K562 (cell line): ENCODE data around the gene CHD6. TPM values are rescaled to one million over a fixed set of nuclear protein-coding genes. Genes with fewer than 3 reads are reported as not detected.

Source experiments
- DACH1 ChIP-seq: fragments of 450-650 bp; IDR thresholded peaks from 2 replicates; pipeline ENCODE4 v1.6.1; 2018; ENCODE audit not compliant: partially characterized antibody
- NCOR1 ChIP-seq: fragments of 450-650 bp; IDR thresholded peaks from 2 replicates; pipeline ENCODE4 v1.6.1; 2016; ENCODE audit warnings: mild to moderate bottlenecking, moderate library complexity
- NR2C1 ChIP-seq, 2 experiments: fragments of 450-650 bp; IDR thresholded peaks; 2 replicates each; pipeline ENCODE4 v1.6.1; 2017; ENCODE audit warnings: mild to moderate bottlenecking in 2 of 2, antibody characterized with exemption in 1 of 2, inconsistent platforms in 1 of 2, missing compliant biosample characterization in 1 of 2, missing genetic modification characterization in 1 of 2
- RCOR1 ChIP-seq, 2 experiments: IDR thresholded peaks; 2 replicates each; pipeline ENCODE4 v1.6.1; 2012; ENCODE audit warnings: low read depth in 2 of 2, low read length in 2 of 2, borderline replicate concordance in 1 of 2, improper control_type of control experiment in 1 of 2
- SAFB2 ChIP-seq: fragments of 200-400 bp; formaldehyde crosslinking; IDR thresholded peaks from 2 replicates; pipeline ENCODE4 v1.6.1; 2018; ENCODE audit warnings: borderline replicate concordance, low read length, low read depth, moderate library complexity; ENCODE audit not compliant: severe bottlenecking
- SMAD2 ChIP-seq: fragments of 150-350 bp; IDR thresholded peaks from 2 replicates; pipeline ENCODE4 v1.6.1; 2014; ENCODE audit warnings: low read depth, mild to moderate bottlenecking, low read length
- TBP ChIP-seq: optimal IDR thresholded peaks from 2 replicates; pipeline ENCODE3; 2011; ENCODE audit warnings: low read depth, low read length, improper control_type of control experiment
- ZNF12 ChIP-seq: sonication (generic); formaldehyde crosslinking; IDR thresholded peaks from 2 replicates; pipeline ENCODE4 v1.4.0; 2020; ENCODE audit warnings: mild to moderate bottlenecking, missing genetic modification reagents
- polyA plus RNA-seq, 8 experiments: library from polyadenylated mRNA; depleted of rRNA in 4 of 8; stranded (reverse) in 5 of 8; unstranded in 3 of 8; fragments of >200 nt; fragmentation: Nextera tagmentation in 2 of 8; fragmentation: Illumina TruSeq in 1 of 8; extraction: Ambion mirVana in 2 of 8; extraction: Trizol in 1 of 8; gene quantifications; 2 replicates each; pipeline versions ENCODE4 v1.2.1 to v1.2.3, GENCODE V29; 2011 to 2014; ENCODE audit warnings: inconsistent platforms in 1 of 8, missing spikeins in 1 of 8
- total RNA-seq, 7 experiments: library from RNA; depleted of rRNA in 6 of 7; stranded (reverse); fragments of >200 nt in 6 of 7; fragmentation: Illumina TruSeq in 2 of 7; extraction: Trizol in 2 of 7; gene quantifications; 2 replicates each; pipeline versions ENCODE4 v1.2.1 to v1.2.3, GENCODE V29; 2011 to 2021; ENCODE audit warnings: low replicate concordance in 1 of 7
- TF ChIP-seq, protein P1 (sequence below): fragments of 450-650 bp; IDR thresholded peaks from 2 replicates; pipeline ENCODE4 v1.6.1; 2018; ENCODE audit warnings: mild to moderate bottlenecking, low read depth; ENCODE audit not compliant: partially characterized antibody

Gene CHD6
- total and polyA plus RNA-seq, 9 of the 15 experiments (the other 6 are each of a cell fraction or from before 2014, with no cell fraction given), result 3.9 to 24.2 (median 12.8) TPM

GRCh38 chr20:41617902-41618806 lies at the start of gene CHD6 (continued):
- TF ChIP-seq NR2C1 (IDR thresholded peaks at IDR 0.05) (no peak), NR2C1 (tag; IDR thresholded peaks at IDR 0.05) (no peak), SMAD2 (no peak), ZNF12 (CRISPR knock-in tag) (no peak), SAFB2 (no peak), DACH1 (no peak), NCOR1 (no peak), RCOR1 (IDR thresholded peaks at IDR 0.05; ENCODE audit: borderline replicate concordance in 1 of 2, low read depth in 2 of 2, low read length in 2 of 2) (no peak), TBP (peak; percentile 52)
- TF ChIP-seq, protein P1, sequence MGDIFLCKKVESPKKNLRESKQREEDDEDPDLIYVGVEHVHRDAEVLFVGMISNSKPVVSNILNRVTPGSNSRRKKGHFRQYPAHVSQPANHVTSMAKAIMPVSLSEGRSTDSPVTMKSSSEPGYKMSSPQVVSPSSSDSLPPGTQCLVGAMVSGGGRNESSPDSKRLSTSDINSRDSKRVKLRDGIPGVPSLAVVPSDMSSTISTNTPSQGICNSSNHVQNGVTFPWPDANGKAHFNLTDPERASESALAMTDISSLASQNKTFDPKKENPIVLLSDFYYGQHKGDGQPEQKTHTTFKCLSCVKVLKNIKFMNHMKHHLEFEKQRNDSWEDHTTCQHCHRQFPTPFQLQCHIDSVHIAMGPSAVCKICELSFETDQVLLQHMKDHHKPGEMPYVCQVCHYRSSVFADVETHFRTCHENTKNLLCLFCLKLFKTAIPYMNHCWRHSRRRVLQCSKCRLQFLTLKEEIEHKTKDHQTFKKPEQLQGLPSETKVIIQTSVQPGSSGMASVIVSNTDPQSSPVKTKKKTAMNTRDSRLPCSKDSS, result no peak
